ENCODE measurements around the gene CNNM3. TPM values are rescaled to one million over a fixed set of nuclear protein-coding genes. Genes with fewer than 3 reads are reported as not detected.

CNNM3 gene
- total and polyA plus RNA-seq, 4 donors, result 10.0 to 19.8 (median 16.1) TPM

GRCh38 chr2:96875498-96876268, 59.6 kb downstream of the CNNM3 start (continued):
- no peak for TF ChIP-seq REST (IDR thresholded peaks at IDR 0.05)
- no peak for TF ChIP-seq YY1 (IDR thresholded peaks at IDR 0.05)
- no peak for TF ChIP-seq ATF3 (IDR thresholded peaks at IDR 0.05)
- TF ChIP-seq EGR1 (IDR thresholded peaks at IDR 0.05; ENCODE audit: low read depth in 2 of 2), result no peak

GRCh38 chr2:96876269-96877041, 60.4 kb downstream of the CNNM3 start:
- Histone ChIP-seq H3K27me3 (ENCODE audit: control insufficient read depth in 4 of 4, insufficient read depth in 4 of 4, low read length in 3 of 4) (no peaks in the 10 kb centered on the region), H3K27ac (ENCODE audit: low read depth in 1 of 2, low read length in 2 of 2) (no peak overlapping the region), H3K4me3 (ENCODE audit: low read depth in 1 of 3, low read length in 3 of 3) (no peak overlapping the region), H3K36me3 (ENCODE audit: control insufficient read depth in 4 of 4, insufficient read depth in 3 of 4, low read depth in 1 of 4, low read length in 3 of 4) (no peaks in the 10 kb centered on the region), H3K9me3 (ENCODE audit: control insufficient read depth in 4 of 4, low read length in 3 of 4) (no peaks in the 10 kb centered on the region), H3K4me1 (ENCODE audit: control insufficient read depth in 4 of 4, insufficient read depth in 4 of 4, low read length in 3 of 4) (peaks cover 0 to 7% (median 3%) of the 10 kb centered on the region in 4 donors), H3K9ac (ENCODE audit: low read depth in 1 of 2, low read length in 2 of 2) (no peak overlapping the region)
- no peak for DNase-seq (ENCODE audit: low spot score)
- TF ChIP-seq REST (IDR thresholded peaks at IDR 0.05) (no peak), ATF3 (IDR thresholded peaks at IDR 0.05) (no peak), YY1 (IDR thresholded peaks at IDR 0.05) (no peak), RXRA (IDR thresholded peaks at IDR 0.05) (no peak), CTCF (IDR thresholded peaks at IDR 0.05; ENCODE audit: low read depth, low read length, missing input control) (no peak), ZBTB33 (IDR thresholded peaks at IDR 0.05) (no peak), NR2F2 (IDR thresholded peaks at IDR 0.05) (no peak), JUND (IDR thresholded peaks at IDR 0.05) (no peak), HNF4A (conservative IDR thresholded peaks at IDR 0.05) (no peak), TAF1 (conservative IDR thresholded peaks at IDR 0.05) (no peak), EGR1 (IDR thresholded peaks at IDR 0.05; ENCODE audit: low read depth in 2 of 2) (no peak)
- WGBS, result 88% methylated on average over 16 of the region's 16 CpGs

Measured in liver (tissue), 9 donors.